MM.1S (cell line): ENCODE results near the gene ZFR.

Source experiments
- CTCF ChIP-seq: fragments of 300-600 bp; sonication (generic); IDR thresholded peaks from 2 replicates; pipeline ENCODE4 v1.5.1; 2016; ENCODE audit warnings: antibody characterized with exemption, low read length, mixed read lengths
- EZH2 ChIP-seq: fragments of 300-600 bp; sonication (generic); optimal IDR thresholded peaks from 2 replicates; pipeline ENCODE3; 2017; ENCODE audit warnings: low read depth, mild to moderate bottlenecking, antibody characterized with exemption, low read length, mixed read lengths
- EZH2phosphoT487 ChIP-seq: fragments of 300-600 bp; sonication (generic); IDR thresholded peaks from 2 replicates; pipeline ENCODE4 v1.6.1; 2018; ENCODE audit warnings: antibody characterized with exemption, low read length

- no peak for TF ChIP-seq CTCF
- no peak for TF ChIP-seq EZH2phosphoT487
- TF ChIP-seq EZH2 = no peak
These were observed at the start of gene ZFR for GRCh38 chr5:32444431-32445286.
